ENCODE data around the gene STXBP5. TPM values are rescaled to one million over a fixed set of nuclear protein-coding genes. Genes with fewer than 3 reads are reported as not detected.

STXBP5 gene
- total RNA-seq, 1 experiment from 2014 or later = 6.9 TPM

- H3K36me3 ChIP-seq (replicated peaks; ENCODE audit: control insufficient read depth, insufficient read depth, low read length) = no peaks in the 10 kb centered on the region
- DNase-seq = no peak
- no peaks in the 10 kb centered on the region for H3K27me3 ChIP-seq (ENCODE audit: control insufficient read depth, insufficient read depth, low read length)
- H3K4me3 ChIP-seq (ENCODE audit: insufficient read depth, low read depth, low read length) = no peak overlapping the region
Measured at GRCh38 chr6:147297663-147298316, 93.6 kb downstream of the STXBP5 start.

GRCh38 chr6:147298461-147298860 lies 94.2 kb downstream of the STXBP5 start:
- no peak for DNase-seq
- Histone ChIP-seq H3K36me3 (replicated peaks; ENCODE audit: control insufficient read depth, insufficient read depth, low read length) (no peaks in the 10 kb centered on the region), H3K27me3 (ENCODE audit: control insufficient read depth, insufficient read depth, low read length) (no peaks in the 10 kb centered on the region), H3K4me3 (ENCODE audit: insufficient read depth, low read depth, low read length) (no peak overlapping the region)

- no peak for DNase-seq
- no peaks in the 10 kb centered on the region for H3K36me3 ChIP-seq (replicated peaks; ENCODE audit: control insufficient read depth, insufficient read depth, low read length)
- H3K4me3 ChIP-seq (ENCODE audit: insufficient read depth, low read depth, low read length) = no peak overlapping the region
- no peaks in the 10 kb centered on the region for H3K27me3 ChIP-seq (ENCODE audit: control insufficient read depth, insufficient read depth, low read length)
Measured at GRCh38 chr6:147299035-147299434, 94.8 kb downstream of the STXBP5 start.

- no peaks in the 10 kb centered on the region for H3K27me3 ChIP-seq (ENCODE audit: control insufficient read depth, insufficient read depth, low read length)
- no peak for DNase-seq
- no peak overlapping the region for H3K4me3 ChIP-seq (ENCODE audit: insufficient read depth, low read depth, low read length)
- H3K36me3 ChIP-seq (replicated peaks; ENCODE audit: control insufficient read depth, insufficient read depth, low read length) = 0 out of 2 replicates have a peak, but pooled peaks cover 3% of the 10 kb centered on the region
Measured at GRCh38 chr6:147301070-147301469, 96.9 kb downstream of the STXBP5 start.

- Histone ChIP-seq H3K27me3 (ENCODE audit: control insufficient read depth, insufficient read depth, low read length) (no peaks in the 10 kb centered on the region), H3K4me3 (ENCODE audit: insufficient read depth, low read depth, low read length) (no peak overlapping the region), H3K36me3 (replicated peaks; ENCODE audit: control insufficient read depth, insufficient read depth, low read length) (0 out of 2 replicates have a peak, but pooled peaks cover 3% of the 10 kb centered on the region)
- DNase-seq = no peak
Measured at GRCh38 chr6:147304016-147304415, 99.8 kb downstream of the STXBP5 start.

GRCh38 chr6:147310521-147310920 lies 106.3 kb downstream of the STXBP5 start:
- DNase-seq = no peak
- Histone ChIP-seq H3K27me3 (ENCODE audit: control insufficient read depth, insufficient read depth, low read length) (no peaks in the 10 kb centered on the region), H3K36me3 (replicated peaks; ENCODE audit: control insufficient read depth, insufficient read depth, low read length) (no peaks in the 10 kb centered on the region; the same call in 1 of the 2 replicates), H3K4me3 (ENCODE audit: insufficient read depth, low read depth, low read length) (no peak overlapping the region)

GRCh38 chr6:147311218-147311617 lies 107.0 kb downstream of the STXBP5 start:
- DNase-seq = no peak
- no peaks in the 10 kb centered on the region for H3K27me3 ChIP-seq (ENCODE audit: control insufficient read depth, insufficient read depth, low read length)
- H3K36me3 ChIP-seq (replicated peaks; ENCODE audit: control insufficient read depth, insufficient read depth, low read length) = no peaks in the 10 kb centered on the region; the same call in 1 of the 2 replicates
- H3K4me3 ChIP-seq (ENCODE audit: insufficient read depth, low read depth, low read length) = no peak overlapping the region

- H3K4me3 ChIP-seq (ENCODE audit: insufficient read depth, low read depth, low read length) = no peak overlapping the region
- H3K27me3 ChIP-seq (ENCODE audit: control insufficient read depth, insufficient read depth, low read length) = no peaks in the 10 kb centered on the region
- H3K36me3 ChIP-seq (replicated peaks; ENCODE audit: control insufficient read depth, insufficient read depth, low read length) = no peaks in the 10 kb centered on the region
- no peak for DNase-seq
Measured at GRCh38 chr6:147321260-147321659, 117.0 kb downstream of the STXBP5 start.

GRCh38 chr6:147322299-147323162 lies 118.3 kb downstream of the STXBP5 start:
- DNase-seq = no peak
- Histone ChIP-seq H3K36me3 (replicated peaks; ENCODE audit: control insufficient read depth, insufficient read depth, low read length) (no peaks in the 10 kb centered on the region), H3K4me3 (ENCODE audit: insufficient read depth, low read depth, low read length) (no peak overlapping the region), H3K27me3 (ENCODE audit: control insufficient read depth, insufficient read depth, low read length) (no peaks in the 10 kb centered on the region)

GRCh38 chr6:147325557-147325956 lies 121.3 kb downstream of the STXBP5 start:
- Histone ChIP-seq H3K27me3 (ENCODE audit: control insufficient read depth, insufficient read depth, low read length) (no peaks in the 10 kb centered on the region), H3K4me3 (ENCODE audit: insufficient read depth, low read depth, low read length) (no peak overlapping the region), H3K36me3 (replicated peaks; ENCODE audit: control insufficient read depth, insufficient read depth, low read length) (no peaks in the 10 kb centered on the region)
- no peak for DNase-seq

- Histone ChIP-seq H3K36me3 (replicated peaks; ENCODE audit: control insufficient read depth, insufficient read depth, low read length) (no peaks in the 10 kb centered on the region), H3K27me3 (ENCODE audit: control insufficient read depth, insufficient read depth, low read length) (no peaks in the 10 kb centered on the region), H3K4me3 (ENCODE audit: insufficient read depth, low read depth, low read length) (no peak overlapping the region)
- DNase-seq = no peak
Measured at GRCh38 chr6:147331401-147331800, 127.2 kb downstream of the STXBP5 start.

GRCh38 chr6:147337921-147338320 lies 133.7 kb downstream of the STXBP5 start:
- Histone ChIP-seq H3K4me3 (ENCODE audit: insufficient read depth, low read depth, low read length) (no peak overlapping the region), H3K36me3 (replicated peaks; ENCODE audit: control insufficient read depth, insufficient read depth, low read length) (no peaks in the 10 kb centered on the region), H3K27me3 (ENCODE audit: control insufficient read depth, insufficient read depth, low read length) (no peaks in the 10 kb centered on the region)
- DNase-seq = no peak

GRCh38 chr6:147341486-147341885 lies 137.3 kb downstream of the STXBP5 start:
- no peaks in the 10 kb centered on the region for H3K36me3 ChIP-seq (replicated peaks; ENCODE audit: control insufficient read depth, insufficient read depth, low read length)
- no peak for DNase-seq

GRCh38 chr6:147345902-147346301 lies 141.7 kb downstream of the STXBP5 start:
- no peak overlapping the region for H3K4me3 ChIP-seq (ENCODE audit: insufficient read depth, low read depth, low read length)
- no peak for DNase-seq
- H3K27me3 ChIP-seq (ENCODE audit: control insufficient read depth, insufficient read depth, low read length) = no peaks in the 10 kb centered on the region
- no peaks in the 10 kb centered on the region for H3K36me3 ChIP-seq (replicated peaks; ENCODE audit: control insufficient read depth, insufficient read depth, low read length)

More at GRCh38 chr6:147341486-147341885, 137.3 kb downstream of the STXBP5 start:
- Histone ChIP-seq H3K27me3 (ENCODE audit: control insufficient read depth, insufficient read depth, low read length) (no peaks in the 10 kb centered on the region), H3K4me3 (ENCODE audit: insufficient read depth, low read depth, low read length) (no peak overlapping the region)

Measured in H7 (cell line).